Measurements from ENCODE around the gene AIF1L.

AIF1L gene

GRCh38 chr9:131078427-131079366, 17.6 kb upstream of the AIF1L start:
- DNase-seq: no peak

GRCh38 chr9:131080589-131080988, 15.7 kb upstream of the AIF1L start:
- DNase-seq: no peak

DNA sequence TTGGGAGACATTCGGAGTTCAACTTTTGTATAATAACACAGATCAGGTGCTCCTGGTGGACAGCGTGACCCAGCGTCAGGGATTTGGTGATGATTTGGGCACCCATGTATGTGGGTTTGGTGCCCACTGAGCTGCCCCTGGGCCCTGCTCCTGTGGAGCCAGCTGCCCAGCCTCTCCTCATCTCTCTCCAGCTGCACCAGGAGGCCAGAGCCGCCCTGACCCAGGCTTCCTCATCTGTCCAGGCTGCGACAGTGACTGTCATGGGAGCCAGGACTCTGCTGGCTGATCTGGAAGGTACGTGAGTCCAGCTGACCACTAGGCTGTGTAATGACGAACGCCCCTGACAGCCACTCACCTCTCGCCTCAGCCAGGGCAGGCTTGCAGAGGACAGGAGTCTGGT, 14.5 kb upstream of the AIF1L start:
- no peak for DNase-seq

DNA sequence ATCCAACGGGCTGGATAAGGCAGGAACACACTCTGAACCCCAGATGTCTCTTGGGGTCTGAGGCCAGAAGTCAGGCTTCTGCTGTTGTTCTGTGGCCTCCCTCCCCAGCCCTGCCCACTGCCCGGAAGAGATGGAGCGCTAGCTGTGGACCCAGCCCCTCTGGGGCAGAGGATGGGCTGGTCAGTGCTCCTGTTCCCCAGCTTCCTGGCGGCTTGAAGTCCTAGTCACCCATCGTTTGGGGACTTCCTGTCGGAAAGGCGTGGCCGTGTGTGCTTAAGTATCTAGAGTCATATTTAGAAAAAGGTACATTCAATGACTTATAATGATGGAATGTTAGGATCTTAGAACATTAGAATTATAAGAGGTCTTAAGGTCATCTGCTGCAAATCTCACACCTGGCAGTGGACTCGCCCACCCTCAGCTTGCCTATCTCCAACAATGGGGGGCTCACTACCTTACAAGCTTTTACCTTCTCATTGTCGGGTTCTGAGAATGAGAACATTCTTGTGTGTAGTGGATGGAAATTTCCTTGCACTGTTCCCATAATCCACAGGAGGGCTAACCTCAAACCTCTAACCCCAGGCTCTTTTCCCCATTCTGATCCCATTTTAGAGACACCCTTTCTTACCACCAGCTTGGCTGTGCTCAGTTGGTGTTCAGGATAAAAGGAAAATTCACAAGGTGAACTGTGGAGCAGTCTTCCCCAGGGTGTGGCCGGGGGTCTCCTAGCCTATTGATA, 13.4 kb upstream of the AIF1L start:
- DNase-seq: no peak

GRCh38 chr9:131084661-131085369, 11.5 kb upstream of the AIF1L start:
- no peak for DNase-seq

DNA sequence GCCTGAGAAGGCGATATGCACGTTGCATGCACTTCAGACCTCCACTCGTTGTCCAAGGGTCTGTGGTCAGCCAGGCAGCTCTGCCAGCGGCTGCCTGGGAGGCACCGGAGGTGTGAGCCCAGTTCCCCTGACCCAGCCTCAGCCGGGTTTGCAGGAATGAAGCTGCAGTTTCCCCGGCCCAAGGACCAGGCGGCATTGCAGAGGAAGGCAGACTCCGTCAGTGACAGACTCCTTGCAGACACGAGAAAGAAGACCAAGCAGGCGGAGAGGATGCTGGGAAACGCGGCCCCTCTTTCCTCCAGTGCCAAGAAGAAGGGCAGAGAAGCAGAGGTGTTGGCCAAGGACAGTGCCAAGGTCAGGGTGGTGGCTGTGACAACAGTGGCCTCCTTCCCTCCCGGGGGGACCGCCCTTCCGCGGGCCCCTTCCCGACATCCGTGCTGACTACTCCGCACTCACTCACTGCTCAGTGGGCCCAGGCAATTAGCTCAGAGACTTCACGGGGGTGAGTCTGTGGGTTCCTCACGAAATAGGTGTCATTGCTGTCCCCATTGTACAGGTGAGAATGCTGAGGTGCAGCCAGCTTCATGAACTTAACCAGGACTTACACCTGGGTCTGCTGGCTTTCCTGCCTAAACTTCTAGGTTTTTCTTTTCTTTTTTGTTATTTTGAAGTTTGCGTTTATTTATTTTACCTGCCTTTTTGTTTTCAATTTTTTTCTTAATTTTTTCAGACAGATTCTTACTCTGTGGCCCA, 10.8 kb upstream of the AIF1L start:
- DNase-seq: no peak

DNA sequence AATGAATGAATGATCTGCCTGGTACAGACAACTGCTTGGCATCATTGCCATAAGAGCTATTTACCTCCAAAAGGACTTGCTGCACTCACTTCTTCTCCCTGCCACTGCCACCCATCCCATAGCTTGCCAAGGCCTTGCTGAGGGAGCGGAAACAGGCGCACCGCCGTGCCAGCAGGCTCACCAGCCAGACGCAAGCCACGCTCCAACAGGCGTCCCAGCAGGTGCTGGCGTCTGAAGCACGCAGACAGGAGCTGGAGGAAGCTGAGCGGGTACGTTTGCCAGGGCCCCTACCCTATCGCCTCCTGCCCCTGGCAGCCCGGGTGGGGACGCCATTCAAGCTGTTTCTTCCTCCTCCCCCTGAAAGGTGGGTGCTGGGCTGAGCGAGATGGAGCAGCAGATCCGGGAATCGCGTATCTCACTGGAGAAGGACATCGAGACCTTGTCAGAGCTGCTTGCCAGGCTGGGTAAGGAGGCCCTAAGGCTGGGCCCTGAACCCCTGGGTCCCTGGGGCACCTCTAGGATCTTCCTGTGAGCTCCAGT, 8.9 kb upstream of the AIF1L start:
- DNase-seq: no peak

DNA sequence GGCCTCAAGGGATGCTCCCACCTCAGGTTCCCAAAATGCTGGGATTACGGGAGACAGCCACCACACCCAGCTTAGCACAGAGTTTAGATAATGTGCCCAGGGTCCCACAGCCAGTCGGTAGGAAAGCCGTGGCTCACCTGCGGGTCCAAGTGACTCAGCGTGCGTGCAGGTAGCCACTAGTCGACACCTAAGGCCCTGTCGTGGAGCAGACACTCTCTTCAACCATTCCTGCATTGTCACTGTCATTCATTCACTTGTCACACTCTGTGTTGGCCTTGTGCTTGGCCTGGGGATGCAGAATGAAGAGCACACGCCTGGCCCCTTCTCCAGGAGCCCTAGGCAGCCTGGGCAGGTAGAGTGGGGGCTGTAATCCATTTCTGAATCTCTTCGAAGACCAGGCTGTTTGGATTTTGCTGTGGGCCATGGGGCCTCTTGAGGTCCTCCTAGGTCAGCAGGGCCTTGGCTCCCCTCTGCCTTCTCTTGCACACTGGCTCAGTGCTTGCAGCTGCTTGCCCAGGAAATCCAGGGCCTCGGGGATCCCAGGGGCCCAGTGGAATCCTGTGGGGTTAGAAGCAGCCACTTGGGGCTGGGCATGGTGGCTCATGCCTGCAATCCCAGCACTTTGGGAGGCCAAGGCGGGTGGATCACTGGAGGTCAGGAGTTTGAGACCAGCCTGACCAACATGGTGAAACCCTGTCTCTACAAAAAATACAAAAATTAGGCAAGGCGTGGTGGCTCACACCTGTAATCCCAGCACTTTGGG, 6.1 kb upstream of the AIF1L start:
- no peak for DNase-seq

- DNase-seq: no peak
Observed at GRCh38 chr9:131091352-131091992, 4.9 kb upstream of the AIF1L start.

GRCh38 chr9:131092030-131092429, 4.3 kb upstream of the AIF1L start:
- DNase-seq: no peak

- no peak for DNase-seq
Observed at GRCh38 chr9:131092548-131093440, 3.5 kb upstream of the AIF1L start.

- no peak for DNase-seq
Observed at GRCh38 chr9:131094015-131094414, 2.3 kb upstream of the AIF1L start.

DNA sequence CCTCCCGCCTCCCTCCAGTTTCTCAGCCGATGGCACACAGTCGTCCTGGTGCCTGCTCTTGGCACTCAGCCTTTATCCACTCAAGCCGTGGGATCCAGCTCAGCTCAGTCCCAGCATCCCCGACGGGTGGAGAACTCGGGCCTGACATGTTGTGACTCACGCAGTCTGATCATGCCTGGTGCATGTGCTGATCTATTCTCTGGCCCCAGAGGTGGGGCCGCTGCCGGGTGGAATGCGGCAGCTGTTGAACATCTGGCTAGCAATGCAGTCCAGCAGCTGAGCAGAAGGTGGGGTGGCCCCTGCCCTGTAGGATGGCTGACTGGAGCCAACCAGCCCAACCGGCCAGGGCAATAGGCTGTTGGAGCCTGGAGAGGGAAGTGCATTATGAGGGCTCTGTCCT, 1.7 kb upstream of the AIF1L start:
- DNase-seq: no peak

GRCh38 chr9:131095666-131096268, 564 bp upstream of the AIF1L start:
- DNase-seq: no peak

DNA sequence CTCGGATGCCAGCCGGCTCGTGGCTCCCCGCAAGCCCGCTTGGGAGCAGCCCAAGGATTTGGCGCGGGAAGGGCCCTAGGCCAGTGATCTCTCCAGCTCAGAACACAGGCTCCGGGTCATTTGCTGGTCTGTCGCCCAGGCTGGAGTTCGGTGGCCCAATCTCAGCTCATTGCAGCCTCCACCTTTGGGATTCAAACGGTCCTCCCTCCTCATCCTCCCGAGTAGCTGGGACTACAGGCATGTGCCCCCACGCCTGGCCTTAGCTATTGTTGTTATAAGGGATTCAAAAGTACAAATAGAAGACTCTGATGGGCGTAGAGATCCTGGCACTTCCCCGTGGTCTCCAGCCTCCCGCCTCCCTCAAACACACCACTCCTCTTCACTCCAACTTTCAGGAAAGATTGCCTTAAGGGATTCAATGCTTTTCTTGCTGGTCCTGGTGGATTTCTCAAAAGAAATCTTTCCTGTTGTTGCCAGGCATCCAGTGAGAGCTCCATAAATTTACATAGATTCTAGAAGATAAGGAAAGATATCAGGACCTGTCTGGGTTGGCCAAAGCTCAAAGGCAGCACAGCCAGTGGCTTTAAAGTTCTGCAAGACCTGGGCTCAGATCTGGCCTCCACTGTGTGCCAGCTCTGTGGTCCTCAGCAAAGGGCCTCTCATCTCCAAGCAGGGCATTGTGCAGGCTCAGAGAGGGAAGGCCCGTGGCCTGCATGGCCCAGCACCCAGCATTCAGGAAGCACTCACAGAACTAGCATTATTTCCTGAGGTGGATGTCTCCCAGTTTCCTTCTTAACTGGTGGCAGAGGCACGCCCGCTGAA, 1.0 kb downstream of the AIF1L start:
- DNase-seq: no peak

DNA sequence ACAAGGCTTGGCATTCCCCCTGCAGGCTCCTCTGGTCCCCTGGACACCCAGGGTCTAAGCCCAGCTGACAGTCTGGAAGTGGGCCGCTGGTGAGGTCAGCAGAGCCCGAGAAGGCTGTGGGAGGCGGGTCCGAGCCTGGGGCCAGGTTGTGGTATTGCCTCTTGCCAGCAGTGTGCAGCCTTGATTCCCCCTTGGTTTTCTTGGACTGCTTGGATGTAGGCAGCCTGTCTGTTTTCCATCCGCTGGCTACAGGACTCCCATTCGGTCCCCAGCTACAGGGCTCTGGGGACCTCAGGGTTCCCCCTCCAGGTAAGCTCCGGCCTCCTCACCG, 1.6 kb downstream of the AIF1L start:
- no peak for DNase-seq

- no peak for DNase-seq
Observed at GRCh38 chr9:131098391-131099101, 2.2 kb downstream of the AIF1L start.

- no peak for DNase-seq
Observed at GRCh38 chr9:131099102-131099606, 2.8 kb downstream of the AIF1L start.

Data from activated CD8-positive, alpha-beta memory T cell treated with anti-CD3 and anti-CD28 coated beads, Interleukin-2, amount 50 U/mL, for 4 hours (primary cell).